ENCODE results near the gene LINC00305.

LINC00305 gene

GRCh38 chr18:64082513-64082912 is 66.4 kb downstream of the LINC00305 start:
- H3K36me3 ChIP-seq (ENCODE audit: control insufficient read depth in 1 of 2, insufficient read depth in 2 of 2, low read length in 2 of 2), result no peaks in the 10 kb centered on the region
- no peaks in the 10 kb centered on the region for H3K4me1 ChIP-seq (ENCODE audit: control insufficient read depth in 1 of 2, insufficient read depth in 2 of 2, low read length in 2 of 2)
- no peak overlapping the region for H3K4me3 ChIP-seq (ENCODE audit: low read depth in 1 of 2, low read length in 2 of 2)
- no peaks in the 10 kb centered on the region for H3K27me3 ChIP-seq (ENCODE audit: low read depth, low read length)
- no peaks in the 10 kb centered on the region for H3K9me3 ChIP-seq (ENCODE audit: control insufficient read depth in 1 of 2, low read length in 2 of 2)
- no peak overlapping the region for H3K27ac ChIP-seq (ENCODE audit: low read length)

GRCh38 chr18:64082054-64082453 is 66.8 kb downstream of the LINC00305 start:
- Histone ChIP-seq H3K4me3 (ENCODE audit: low read depth in 1 of 2, low read length in 2 of 2) (no peak overlapping the region), H3K4me1 (ENCODE audit: control insufficient read depth in 1 of 2, insufficient read depth in 2 of 2, low read length in 2 of 2) (no peaks in the 10 kb centered on the region), H3K9me3 (ENCODE audit: control insufficient read depth in 1 of 2, low read length in 2 of 2) (no peaks in the 10 kb centered on the region), H3K36me3 (ENCODE audit: control insufficient read depth in 1 of 2, insufficient read depth in 2 of 2, low read length in 2 of 2) (no peaks in the 10 kb centered on the region), H3K27ac (ENCODE audit: low read length) (no peak overlapping the region), H3K27me3 (ENCODE audit: low read depth, low read length) (no peaks in the 10 kb centered on the region)

GRCh38 chr18:64073971-64074370 is 74.9 kb downstream of the LINC00305 start:
- H3K36me3 ChIP-seq (ENCODE audit: control insufficient read depth in 1 of 2, insufficient read depth in 2 of 2, low read length in 2 of 2), result no peaks in the 10 kb centered on the region
- no peak overlapping the region for H3K27ac ChIP-seq (ENCODE audit: low read length)
- peaks cover 0 to 7% of the 10 kb centered on the region in 2 donors for H3K9me3 ChIP-seq (ENCODE audit: control insufficient read depth in 1 of 2, low read length in 2 of 2)
- no peaks in the 10 kb centered on the region for H3K27me3 ChIP-seq (ENCODE audit: low read depth, low read length)
- H3K4me3 ChIP-seq (ENCODE audit: low read depth in 1 of 2, low read length in 2 of 2), result no peak overlapping the region
- H3K4me1 ChIP-seq (ENCODE audit: control insufficient read depth in 1 of 2, insufficient read depth in 2 of 2, low read length in 2 of 2), result no peaks in the 10 kb centered on the region

GRCh38 chr18:64055019-64055418 is 93.9 kb downstream of the LINC00305 start:
- H3K4me3 ChIP-seq (ENCODE audit: low read depth in 1 of 2, low read length in 2 of 2), result no peak overlapping the region
- H3K27ac ChIP-seq (ENCODE audit: low read length), result no peak overlapping the region
- no peaks in the 10 kb centered on the region for H3K36me3 ChIP-seq (ENCODE audit: control insufficient read depth in 1 of 2, insufficient read depth in 2 of 2, low read length in 2 of 2)
- no peaks in the 10 kb centered on the region for H3K4me1 ChIP-seq (ENCODE audit: control insufficient read depth in 1 of 2, insufficient read depth in 2 of 2, low read length in 2 of 2)
- H3K9me3 ChIP-seq (ENCODE audit: control insufficient read depth in 1 of 2, low read length in 2 of 2), result no peaks in the 10 kb centered on the region
- no peaks in the 10 kb centered on the region for H3K27me3 ChIP-seq (ENCODE audit: low read depth, low read length)

- Histone ChIP-seq H3K9me3 (ENCODE audit: control insufficient read depth in 1 of 2, low read length in 2 of 2) (no peaks in the 10 kb centered on the region), H3K4me1 (ENCODE audit: control insufficient read depth in 1 of 2, insufficient read depth in 2 of 2, low read length in 2 of 2) (no peaks in the 10 kb centered on the region), H3K27me3 (ENCODE audit: low read depth, low read length) (no peaks in the 10 kb centered on the region), H3K27ac (ENCODE audit: low read length) (no peak overlapping the region), H3K4me3 (ENCODE audit: low read depth in 1 of 2, low read length in 2 of 2) (no peak overlapping the region), H3K36me3 (ENCODE audit: control insufficient read depth in 1 of 2, insufficient read depth in 2 of 2, low read length in 2 of 2) (no peaks in the 10 kb centered on the region)
Observed at GRCh38 chr18:64053246-64053645, 95.6 kb downstream of the LINC00305 start.

- no peak overlapping the region for H3K27ac ChIP-seq (ENCODE audit: low read length)
- no peaks in the 10 kb centered on the region for H3K27me3 ChIP-seq (ENCODE audit: low read depth, low read length)
- H3K4me1 ChIP-seq (ENCODE audit: control insufficient read depth in 1 of 2, insufficient read depth in 2 of 2, low read length in 2 of 2), result no peaks in the 10 kb centered on the region
- no peaks in the 10 kb centered on the region for H3K36me3 ChIP-seq (ENCODE audit: control insufficient read depth in 1 of 2, insufficient read depth in 2 of 2, low read length in 2 of 2)
- no peak overlapping the region for H3K4me3 ChIP-seq (ENCODE audit: low read depth in 1 of 2, low read length in 2 of 2)
- H3K9me3 ChIP-seq (ENCODE audit: control insufficient read depth in 1 of 2, low read length in 2 of 2), result no peaks in the 10 kb centered on the region
Observed at GRCh38 chr18:64052772-64053171, 96.1 kb downstream of the LINC00305 start.

GRCh38 chr18:64044616-64045015 is 104.3 kb downstream of the LINC00305 start:
- H3K36me3 ChIP-seq (ENCODE audit: control insufficient read depth in 1 of 2, insufficient read depth in 2 of 2, low read length in 2 of 2), result no peaks in the 10 kb centered on the region
- no peak overlapping the region for H3K4me3 ChIP-seq (ENCODE audit: low read depth in 1 of 2, low read length in 2 of 2)
- no peak overlapping the region for H3K27ac ChIP-seq (ENCODE audit: low read length)
- no peaks in the 10 kb centered on the region for H3K27me3 ChIP-seq (ENCODE audit: low read depth, low read length)
- no peaks in the 10 kb centered on the region for H3K4me1 ChIP-seq (ENCODE audit: control insufficient read depth in 1 of 2, insufficient read depth in 2 of 2, low read length in 2 of 2)
- no peaks in the 10 kb centered on the region for H3K9me3 ChIP-seq (ENCODE audit: control insufficient read depth in 1 of 2, low read length in 2 of 2)

GRCh38 chr18:64042728-64043358 is 106.0 kb downstream of the LINC00305 start:
- no peaks in the 10 kb centered on the region for H3K4me1 ChIP-seq (ENCODE audit: control insufficient read depth in 1 of 2, insufficient read depth in 2 of 2, low read length in 2 of 2)
- H3K4me3 ChIP-seq (ENCODE audit: low read depth in 1 of 2, low read length in 2 of 2), result no peak overlapping the region
- H3K27me3 ChIP-seq (ENCODE audit: low read depth, low read length), result no peaks in the 10 kb centered on the region
- H3K9me3 ChIP-seq (ENCODE audit: control insufficient read depth in 1 of 2, low read length in 2 of 2), result no peaks in the 10 kb centered on the region
- H3K36me3 ChIP-seq (ENCODE audit: control insufficient read depth in 1 of 2, insufficient read depth in 2 of 2, low read length in 2 of 2), result no peaks in the 10 kb centered on the region
- no peak overlapping the region for H3K27ac ChIP-seq (ENCODE audit: low read length)

GRCh38 chr18:64037812-64038414 is 111.0 kb downstream of the LINC00305 start:
- no peaks in the 10 kb centered on the region for H3K27me3 ChIP-seq (ENCODE audit: low read depth, low read length)
- H3K9me3 ChIP-seq (ENCODE audit: control insufficient read depth in 1 of 2, low read length in 2 of 2), result no peaks in the 10 kb centered on the region
- H3K4me1 ChIP-seq (ENCODE audit: control insufficient read depth in 1 of 2, insufficient read depth in 2 of 2, low read length in 2 of 2), result no peaks in the 10 kb centered on the region
- no peaks in the 10 kb centered on the region for H3K36me3 ChIP-seq (ENCODE audit: control insufficient read depth in 1 of 2, insufficient read depth in 2 of 2, low read length in 2 of 2)
- H3K4me3 ChIP-seq (ENCODE audit: low read depth in 1 of 2, low read length in 2 of 2), result no peak overlapping the region
- no peak overlapping the region for H3K27ac ChIP-seq (ENCODE audit: low read length)

GRCh38 chr18:64032312-64032711 is 116.6 kb downstream of the LINC00305 start:
- Histone ChIP-seq H3K36me3 (ENCODE audit: control insufficient read depth in 1 of 2, insufficient read depth in 2 of 2, low read length in 2 of 2) (no peaks in the 10 kb centered on the region), H3K27ac (ENCODE audit: low read length) (no peak overlapping the region), H3K9me3 (ENCODE audit: control insufficient read depth in 1 of 2, low read length in 2 of 2) (no peaks in the 10 kb centered on the region), H3K27me3 (ENCODE audit: low read depth, low read length) (no peaks in the 10 kb centered on the region), H3K4me3 (ENCODE audit: low read depth in 1 of 2, low read length in 2 of 2) (no peak overlapping the region), H3K4me1 (ENCODE audit: control insufficient read depth in 1 of 2, insufficient read depth in 2 of 2, low read length in 2 of 2) (no peaks in the 10 kb centered on the region)

- no peaks in the 10 kb centered on the region for H3K36me3 ChIP-seq (ENCODE audit: control insufficient read depth in 1 of 2, insufficient read depth in 2 of 2, low read length in 2 of 2)
- no peaks in the 10 kb centered on the region for H3K4me1 ChIP-seq (ENCODE audit: control insufficient read depth in 1 of 2, insufficient read depth in 2 of 2, low read length in 2 of 2)
- no peaks in the 10 kb centered on the region for H3K9me3 ChIP-seq (ENCODE audit: control insufficient read depth in 1 of 2, low read length in 2 of 2)
- H3K27ac ChIP-seq (ENCODE audit: low read length), result no peak overlapping the region
- H3K4me3 ChIP-seq (ENCODE audit: low read depth in 1 of 2, low read length in 2 of 2), result no peak overlapping the region
- no peaks in the 10 kb centered on the region for H3K27me3 ChIP-seq (ENCODE audit: low read depth, low read length)
Observed at GRCh38 chr18:64031411-64031810, 117.5 kb downstream of the LINC00305 start.
